HG03025 (cell line): Measurements from ENCODE around the gene ARL3.
"Not testable (repeated sequence)": the region's sequence is repeated elsewhere in the genome, so short reads cannot be mapped to it uniquely, and the experiment has no call there.

Source experiments
- ATAC-seq: cut with Tn5 transposase; IDR thresholded peaks from one replicate; pipeline ENCODE4 v1.9.1; 2021; ENCODE audit warnings: mild to moderate bottlenecking, moderate library complexity; ENCODE audit not compliant: unreplicated experiment, low FRiP score

Gene ARL3

GRCh38 chr10:102740229-102740628 lies 26.0 kb upstream of the ARL3 start:
- ATAC-seq = no peak

- ATAC-seq = no peak
Measured at GRCh38 chr10:102738692-102739121, 24.5 kb upstream of the ARL3 start.

GRCh38 chr10:102735065-102735562 lies 20.9 kb upstream of the ARL3 start:
- ATAC-seq = no peak

- no peak for ATAC-seq
Measured at GRCh38 chr10:102732661-102733060, 18.5 kb upstream of the ARL3 start.

- no peak for ATAC-seq
Measured at GRCh38 chr10:102731222-102731800, 17.1 kb upstream of the ARL3 start.

GRCh38 chr10:102729029-102730026 lies 15.1 kb upstream of the ARL3 start:
- ATAC-seq = no peak

- ATAC-seq = no peak
Measured at GRCh38 chr10:102727037-102727818, 13.0 kb upstream of the ARL3 start.

GRCh38 chr10:102726274-102726673 lies 12.1 kb upstream of the ARL3 start:
- no peak for ATAC-seq

GRCh38 chr10:102723989-102724388 lies 9.8 kb upstream of the ARL3 start:
- no peak for ATAC-seq

GRCh38 chr10:102721954-102722353 lies 7.8 kb upstream of the ARL3 start:
- ATAC-seq = no peak

- no peak for ATAC-seq
Measured at GRCh38 chr10:102720775-102721301, 6.6 kb upstream of the ARL3 start.

- ATAC-seq = no peak
Measured at GRCh38 chr10:102720337-102720736, 6.1 kb upstream of the ARL3 start.

GRCh38 chr10:102718220-102718619 lies 4.0 kb upstream of the ARL3 start:
- no peak for ATAC-seq

- ATAC-seq = not testable (repeated sequence)
Measured at GRCh38 chr10:102716900-102717565, 2.8 kb upstream of the ARL3 start.

- ATAC-seq = no peak
Measured at GRCh38 chr10:102715880-102716279, 1.7 kb upstream of the ARL3 start.

GRCh38 chr10:102714621-102715455 lies 641 bp upstream of the ARL3 start, which contains the start of gene SFXN2:
Gene SFXN2 (plus strand): TSS chr10:102714636. CDS start chr10:102726637, 12,001 bp downstream.
- peak; percentile 14 for ATAC-seq

- ATAC-seq = peak; percentile 32
Measured at GRCh38 chr10:102713539-102713813, 721 bp downstream of the ARL3 start.

GRCh38 chr10:102712843-102713538 lies 1.2 kb downstream of the ARL3 start:
- no peak for ATAC-seq

GRCh38 chr10:102712089-102712488 lies 2.1 kb downstream of the ARL3 start:
- ATAC-seq = no peak
